Nephron progenitor cell (in vitro differentiated cells): Measurements from ENCODE around the gene SEMA6D.

ENCODE experiments used
- DNase-seq: peaks from one replicate; pipeline ENCODE4 v3.0.0; 2021
- H3K27ac Mint-ChIP-seq: 2 replicates; pipeline ENCODE4 v1.8.0; 2021; ENCODE audit warnings: mild to moderate bottlenecking, moderate library complexity, mixed read lengths
- H3K27me3 Mint-ChIP-seq: 2 replicates; pipeline ENCODE4 v1.8.0; 2021; ENCODE audit warnings: mild to moderate bottlenecking, low read depth, mixed read lengths; ENCODE audit not compliant: poor library complexity
- H3K36me3 Mint-ChIP-seq: 2 replicates; pipeline ENCODE4 v1.8.0; 2021; ENCODE audit warnings: low read depth, mixed read lengths
- H3K4me1 Mint-ChIP-seq: 2 replicates; pipeline ENCODE4 v1.8.0; 2021; ENCODE audit warnings: mixed read lengths
- H3K4me3 Mint-ChIP-seq: 2 replicates; pipeline ENCODE4 v1.8.0; 2021; ENCODE audit warnings: mild to moderate bottlenecking, moderate library complexity, mixed read lengths
- H3K9me3 Mint-ChIP-seq: 2 replicates; pipeline ENCODE4 v1.8.0; 2021; ENCODE audit warnings: mild to moderate bottlenecking, moderate library complexity, mixed read lengths
- CTCF ChIP-seq: fragments of 200-600 bp; sonication (generic); IDR thresholded peaks from 2 replicates; pipeline ENCODE4 v1.5.0; 2021; ENCODE audit warnings: antibody characterized with exemption

The SEMA6D gene

GRCh38 chr15:47741907-47742306 lies 24.6 kb downstream of the SEMA6D start:
- H3K27ac Mint-ChIP-seq: no peak overlapping the region
- H3K4me3 Mint-ChIP-seq: no peak overlapping the region
- H3K9me3 Mint-ChIP-seq: no peaks in the 10 kb centered on the region
- DNase-seq: no peak
- no peaks in the 10 kb centered on the region for H3K27me3 Mint-ChIP-seq
- peaks cover 26% of the 10 kb centered on the region for H3K4me1 Mint-ChIP-seq
- TF ChIP-seq CTCF: no peak
- peaks cover 35% of the 10 kb centered on the region for H3K36me3 Mint-ChIP-seq

GRCh38 chr15:47742334-47742733 lies 25.0 kb downstream of the SEMA6D start:
- Mint-ChIP-seq H3K9me3 (no peaks in the 10 kb centered on the region), H3K27me3 (no peaks in the 10 kb centered on the region), H3K27ac (no peak overlapping the region), H3K4me3 (no peak overlapping the region), H3K36me3 (peaks cover 35% of the 10 kb centered on the region), H3K4me1 (peaks cover 23% of the 10 kb centered on the region)
- DNase-seq: no peak
- TF ChIP-seq CTCF: no peak

- H3K27me3 Mint-ChIP-seq: no peaks in the 10 kb centered on the region
- H3K4me1 Mint-ChIP-seq: peaks cover 20% of the 10 kb centered on the region
- peak overlapping the region; percentile 8 for H3K27ac Mint-ChIP-seq
- H3K9me3 Mint-ChIP-seq: no peaks in the 10 kb centered on the region
- no peak for TF ChIP-seq CTCF
- no peak for DNase-seq
- peaks cover 35% of the 10 kb centered on the region for H3K36me3 Mint-ChIP-seq
- no peak overlapping the region for H3K4me3 Mint-ChIP-seq
Observed at GRCh38 chr15:47742742-47743141, 25.4 kb downstream of the SEMA6D start.

- H3K9me3 Mint-ChIP-seq: no peaks in the 10 kb centered on the region
- no peaks in the 10 kb centered on the region for H3K27me3 Mint-ChIP-seq
- no peak overlapping the region for H3K27ac Mint-ChIP-seq
- no peak for TF ChIP-seq CTCF
- no peak overlapping the region for H3K4me3 Mint-ChIP-seq
- H3K4me1 Mint-ChIP-seq: peaks cover 20% of the 10 kb centered on the region
- no peak for DNase-seq
- peaks cover 30% of the 10 kb centered on the region for H3K36me3 Mint-ChIP-seq
Observed at GRCh38 chr15:47743385-47743784, 26.1 kb downstream of the SEMA6D start.

GRCh38 chr15:47743886-47744285 lies 26.6 kb downstream of the SEMA6D start:
- H3K27ac Mint-ChIP-seq: no peak overlapping the region

More at GRCh38 chr15:47743886-47744285, 26.6 kb downstream of the SEMA6D start:
- Mint-ChIP-seq H3K4me3 (no peak overlapping the region), H3K9me3 (no peaks in the 10 kb centered on the region), H3K36me3 (peaks cover 26% of the 10 kb centered on the region), H3K4me1 (peaks cover 20% of the 10 kb centered on the region), H3K27me3 (no peaks in the 10 kb centered on the region)
- TF ChIP-seq CTCF: no peak
- DNase-seq: no peak
